Measurements from ENCODE around the gene FHIT.

DNA sequence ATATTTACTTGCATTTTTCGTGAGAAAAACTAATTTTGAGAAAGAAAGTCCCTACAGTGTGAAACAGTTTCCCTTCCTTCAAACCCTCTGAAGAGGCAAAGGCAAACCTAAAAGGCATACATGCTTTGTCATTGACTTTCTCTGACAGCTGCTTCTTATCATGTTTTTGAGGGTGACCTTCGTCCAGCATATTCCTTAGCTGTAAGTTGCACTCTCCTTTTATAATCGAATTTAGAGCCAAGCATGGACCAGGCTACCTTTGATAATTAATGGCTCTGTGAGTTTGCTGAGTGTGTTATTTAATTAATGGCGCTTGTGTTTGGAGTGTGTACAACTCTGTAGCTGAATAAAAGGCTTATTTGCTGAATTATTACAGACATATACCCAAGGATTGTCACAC is 1517.2 kb downstream of the FHIT start:
- TF ChIP-seq, protein P1, sequence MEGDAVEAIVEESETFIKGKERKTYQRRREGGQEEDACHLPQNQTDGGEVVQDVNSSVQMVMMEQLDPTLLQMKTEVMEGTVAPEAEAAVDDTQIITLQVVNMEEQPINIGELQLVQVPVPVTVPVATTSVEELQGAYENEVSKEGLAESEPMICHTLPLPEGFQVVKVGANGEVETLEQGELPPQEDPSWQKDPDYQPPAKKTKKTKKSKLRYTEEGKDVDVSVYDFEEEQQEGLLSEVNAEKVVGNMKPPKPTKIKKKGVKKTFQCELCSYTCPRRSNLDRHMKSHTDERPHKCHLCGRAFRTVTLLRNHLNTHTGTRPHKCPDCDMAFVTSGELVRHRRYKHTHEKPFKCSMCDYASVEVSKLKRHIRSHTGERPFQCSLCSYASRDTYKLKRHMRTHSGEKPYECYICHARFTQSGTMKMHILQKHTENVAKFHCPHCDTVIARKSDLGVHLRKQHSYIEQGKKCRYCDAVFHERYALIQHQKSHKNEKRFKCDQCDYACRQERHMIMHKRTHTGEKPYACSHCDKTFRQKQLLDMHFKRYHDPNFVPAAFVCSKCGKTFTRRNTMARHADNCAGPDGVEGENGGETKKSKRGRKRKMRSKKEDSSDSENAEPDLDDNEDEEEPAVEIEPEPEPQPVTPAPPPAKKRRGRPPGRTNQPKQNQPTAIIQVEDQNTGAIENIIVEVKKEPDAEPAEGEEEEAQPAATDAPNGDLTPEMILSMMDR (conservative IDR thresholded peaks at IDR 0.05; ENCODE audit: low read depth, low read length) = no peak
- no peak for TF ChIP-seq EZH2 (IDR thresholded peaks at IDR 0.05; ENCODE audit: low read length, unreplicated experiment)

Data from PC-3 (cell line).